Activated CD4-positive, alpha-beta memory T cell treated with anti-CD3 and anti-CD28 coated beads, Interleukin-2, amount 10 ng/mL, durations not matched to agents 7 days and 5 days (primary cell): ENCODE results near the gene SLC38A1. TPM values are rescaled to one million over a fixed set of nuclear protein-coding genes. Genes with fewer than 3 reads are reported as not detected.
"Not testable (repeated sequence)": the region's sequence is repeated elsewhere in the genome, so short reads cannot be mapped to it uniquely, and the experiment has no call there.

Source experiments
- CTCF ChIA-PET: fragments of 350-600 bp; sonication (Branson Sonifier 250); formaldehyde crosslinking; loops from one replicate; lab custom pipeline; 2021; ENCODE audit warnings: antibody characterized with exemption, inconsistent platforms; lab: Charles Lee
- POLR2A ChIA-PET: fragments of 350-600 bp; sonication (Branson Sonifier 250); formaldehyde crosslinking; loops from one replicate; lab custom pipeline; 2021; ENCODE audit warnings: antibody characterized with exemption; lab: Charles Lee
- DNase-seq: peaks from one replicate; pipeline ENCODE4 v3.0.0-alpha.2; 2020
- H3K27ac Mint-ChIP-seq: one replicate; pipeline ENCODE4 v1.8.0; 2021; ENCODE audit warnings: mild to moderate bottlenecking, mixed read lengths
- H3K27me3 Mint-ChIP-seq: one replicate; pipeline ENCODE4 v1.8.0; 2021; ENCODE audit warnings: mixed read lengths
- H3K36me3 Mint-ChIP-seq: one replicate; pipeline ENCODE4 v1.8.0; 2021; ENCODE audit warnings: low read depth, mixed read lengths
- H3K4me1 Mint-ChIP-seq: one replicate; pipeline ENCODE4 v1.8.0; 2021; ENCODE audit warnings: mixed read lengths
- H3K4me3 Mint-ChIP-seq: one replicate; pipeline ENCODE4 v1.8.0; 2021; ENCODE audit warnings: mild to moderate bottlenecking, mixed read lengths
- H3K9me3 Mint-ChIP-seq: one replicate; pipeline ENCODE4 v1.8.0; 2021; ENCODE audit warnings: mixed read lengths
- total RNA-seq, 2 experiments: library from RNA; stranded (reverse); gene quantifications; one replicate each; pipeline ENCODE4 v1.2.3, GENCODE V29; 2021

The SLC38A1 gene
- total RNA-seq, 2 experiments from 2014 or later: 209 to 214 TPM

- Mint-ChIP-seq H3K27me3 (no peaks in the 10 kb centered on the region), H3K4me1 (peaks cover 70% of the 10 kb centered on the region), H3K27ac (peak overlapping the region; percentile 73), H3K4me3 (peak overlapping the region; percentile 9), H3K9me3 (no peaks in the 10 kb centered on the region), H3K36me3 (peaks cover 91% of the 10 kb centered on the region)
- ChIA-PET CTCF (no interaction called here), POLR2A (interaction anchor here (1.0 to 7.8 kb wide), 4 partner anchors 8 to 59 kb away, joined by 3 to 44 read pairs (median 22); partner anchors contain the start of gene SLC38A1)
- peak; percentile 37 for DNase-seq
These were observed 58.6 kb downstream of the SLC38A1 start for GRCh38 chr12:46209914-46210872.

DNA sequence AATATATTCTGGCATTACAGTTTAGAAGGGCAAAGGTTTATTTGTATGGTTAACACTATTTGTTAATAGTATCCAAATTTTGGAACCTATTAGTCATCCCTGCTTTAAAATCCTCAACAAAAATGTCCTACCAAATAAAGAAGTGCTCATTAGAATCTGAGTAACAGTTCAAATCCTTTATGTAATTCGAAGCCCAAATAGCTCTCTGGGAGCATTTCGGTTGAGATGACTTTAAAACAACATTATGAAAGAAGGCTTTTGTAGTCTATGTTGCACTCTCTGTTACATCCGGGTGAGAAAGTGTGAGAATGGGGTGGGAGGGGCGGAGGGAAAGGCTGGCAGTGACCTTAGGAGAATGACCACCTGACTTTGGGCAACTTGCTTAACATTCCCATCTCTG, 59.7 kb downstream of the SLC38A1 start:
- no peak for DNase-seq
- ChIA-PET POLR2A (interaction anchor here (1.2 to 7.8 kb wide), 5 partner anchors 9 to 162 kb away, joined by 3 to 44 read pairs (median 10); partner anchors contain the start of gene SLC38A1), CTCF (no interaction called here)
- peak overlapping the region; percentile 73 for H3K27ac Mint-ChIP-seq
- H3K4me1 Mint-ChIP-seq: peaks cover 62% of the 10 kb centered on the region
- H3K9me3 Mint-ChIP-seq: no peaks in the 10 kb centered on the region
- peaks cover 93% of the 10 kb centered on the region for H3K36me3 Mint-ChIP-seq
- H3K27me3 Mint-ChIP-seq: no peaks in the 10 kb centered on the region
- H3K4me3 Mint-ChIP-seq: no peak overlapping the region

- H3K4me1 Mint-ChIP-seq: peaks cover 54% of the 10 kb centered on the region
- H3K9me3 Mint-ChIP-seq: no peaks in the 10 kb centered on the region
- no peak overlapping the region for H3K4me3 Mint-ChIP-seq
- CTCF ChIA-PET: no interaction called here
- H3K27me3 Mint-ChIP-seq: no peaks in the 10 kb centered on the region
- POLR2A ChIA-PET: interaction anchor here (1.2 to 7.8 kb wide), 5 partner anchors 10 to 163 kb away, joined by 3 to 44 read pairs (median 10); partner anchors contain the start of gene SLC38A1
- DNase-seq: no peak
- peaks cover 93% of the 10 kb centered on the region for H3K36me3 Mint-ChIP-seq
- no peak overlapping the region for H3K27ac Mint-ChIP-seq
These were observed 60.5 kb downstream of the SLC38A1 start for GRCh38 chr12:46208370-46208769.

GRCh38 chr12:46207644-46208043, 61.2 kb downstream of the SLC38A1 start:
- peak overlapping the region; percentile 22 for H3K27ac Mint-ChIP-seq
- H3K27me3 Mint-ChIP-seq: no peaks in the 10 kb centered on the region
- ChIA-PET POLR2A (interaction anchor here (1.5 to 7.8 kb wide), 3 partner anchors 11 to 59 kb away, joined by 3 to 44 read pairs (median 10); no protein-coding TSS in a partner anchor), CTCF (interaction anchor here (0.9 to 1.0 kb wide), 2 partner anchors 11 to 63 kb away, joined by 3 read pairs; no protein-coding TSS in a partner anchor)
- peaks cover 94% of the 10 kb centered on the region for H3K36me3 Mint-ChIP-seq
- peaks cover 47% of the 10 kb centered on the region for H3K4me1 Mint-ChIP-seq
- DNase-seq: no peak
- H3K9me3 Mint-ChIP-seq: no peaks in the 10 kb centered on the region
- H3K4me3 Mint-ChIP-seq: no peak overlapping the region

- Mint-ChIP-seq H3K27ac (peak overlapping the region; percentile 44), H3K9me3 (no peaks in the 10 kb centered on the region), H3K36me3 (peaks cover 95% of the 10 kb centered on the region), H3K4me1 (peaks cover 35% of the 10 kb centered on the region), H3K4me3 (no peak overlapping the region), H3K27me3 (no peaks in the 10 kb centered on the region)
- DNase-seq: no peak
- ChIA-PET POLR2A (interaction anchor here (7.8 kb wide), 1 partner anchor 12 kb away, joined by 44 read pairs; no protein-coding TSS in a partner anchor), CTCF (interaction anchor here (0.9 to 1.5 kb wide), 3 partner anchors 10 to 64 kb away, joined by 3 read pairs; no protein-coding TSS in a partner anchor)
These were observed 62.4 kb downstream of the SLC38A1 start for GRCh38 chr12:46206471-46206870.

DNA sequence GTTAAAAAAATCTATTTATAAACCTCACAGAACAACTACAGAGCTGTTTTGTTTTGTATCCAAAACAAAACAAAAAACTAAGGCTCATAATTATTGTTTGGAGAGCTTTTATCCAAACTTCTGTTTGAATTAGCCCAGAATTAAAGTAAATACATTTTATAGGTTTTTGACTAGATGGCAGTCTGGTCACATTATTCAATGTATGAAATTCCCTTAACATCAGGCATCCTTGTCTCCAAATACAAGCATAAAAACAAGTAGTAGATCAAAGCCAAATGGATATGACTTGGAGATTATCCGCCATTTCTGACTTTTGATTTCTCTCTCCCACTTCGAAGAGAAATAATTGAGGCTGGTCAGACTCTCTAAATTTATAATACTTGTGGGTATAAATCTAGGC, 63.5 kb downstream of the SLC38A1 start:
- Mint-ChIP-seq H3K4me1 (peaks cover 23% of the 10 kb centered on the region), H3K27me3 (no peaks in the 10 kb centered on the region), H3K4me3 (no peak overlapping the region), H3K9me3 (no peaks in the 10 kb centered on the region), H3K27ac (no peak overlapping the region), H3K36me3 (peaks cover 92% of the 10 kb centered on the region)
- ChIA-PET POLR2A (interaction anchor here (1.2 to 7.8 kb wide), 6 partner anchors 9 to 66 kb away, joined by 3 to 44 read pairs (median 7); partner anchors contain the start of gene SLC38A1), CTCF (interaction anchor here (1.5 to 1.9 kb wide), 3 partner anchors 9 to 778 kb away, joined by 3 to 5 read pairs (median 5); no protein-coding TSS in a partner anchor)
- no peak for DNase-seq

DNA sequence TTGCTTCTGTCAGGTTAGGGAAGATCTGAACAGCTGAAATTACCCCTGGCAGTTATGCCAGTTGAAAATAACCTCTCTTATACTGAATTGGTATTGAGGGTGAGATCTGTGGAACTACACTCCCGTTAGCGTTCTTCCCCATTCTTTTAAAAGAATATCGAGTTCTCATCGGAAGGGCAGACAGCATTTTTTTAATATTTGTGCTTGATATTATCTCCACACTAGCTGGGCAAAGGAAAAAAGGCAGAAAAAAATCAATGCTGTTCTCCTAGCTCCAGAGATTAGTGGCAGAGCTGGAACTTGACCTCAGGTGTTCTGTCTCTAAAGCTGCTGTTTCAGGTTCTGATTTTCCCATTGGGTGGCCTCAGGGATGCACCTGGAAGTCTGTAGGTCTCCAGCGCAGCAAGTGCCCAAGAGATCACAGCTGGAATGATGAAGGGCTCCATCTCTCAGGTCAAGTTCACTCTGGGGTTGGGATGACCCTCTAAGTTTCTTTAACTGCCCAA, 67.5 kb downstream of the SLC38A1 start:
- DNase-seq: no peak
- ChIA-PET CTCF (no interaction called here), POLR2A (interaction anchor here (1.4 to 3.0 kb wide), 4 partner anchors 13 to 68 kb away, joined by 3 to 15 read pairs (median 6); partner anchors contain the start of gene SLC38A1)
- peaks cover 92% of the 10 kb centered on the region for H3K36me3 Mint-ChIP-seq
- H3K4me1 Mint-ChIP-seq: peaks cover 2% of the 10 kb centered on the region
- H3K27ac Mint-ChIP-seq: no peak overlapping the region
- H3K27me3 Mint-ChIP-seq: no peaks in the 10 kb centered on the region
- H3K4me3 Mint-ChIP-seq: no peak overlapping the region
- H3K9me3 Mint-ChIP-seq: no peaks in the 10 kb centered on the region

DNA sequence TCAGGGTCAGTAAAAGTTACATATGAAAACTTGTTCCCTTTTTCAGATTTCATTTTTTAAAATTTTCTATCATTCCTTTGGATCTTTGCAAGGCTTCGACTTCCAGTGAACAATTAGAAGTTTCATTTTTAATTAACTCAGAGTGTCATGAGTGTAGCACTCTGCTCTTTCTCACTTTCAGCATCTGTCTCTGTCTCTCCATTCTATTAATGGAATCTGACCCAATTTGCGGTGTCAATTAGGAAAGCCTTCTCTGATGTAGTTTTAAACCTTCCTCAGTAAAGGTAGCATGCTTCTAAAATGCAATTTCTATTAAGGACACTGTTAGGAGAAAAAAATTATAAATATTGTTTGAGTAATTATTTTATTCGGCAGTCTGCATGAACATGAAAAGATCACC, 68.3 kb downstream of the SLC38A1 start:
- Mint-ChIP-seq H3K27ac (no peak overlapping the region), H3K9me3 (peaks cover 3% of the 10 kb centered on the region), H3K36me3 (peaks cover 92% of the 10 kb centered on the region), H3K27me3 (no peaks in the 10 kb centered on the region), H3K4me1 (no peaks in the 10 kb centered on the region), H3K4me3 (no peak overlapping the region)
- ChIA-PET POLR2A (interaction anchor here (1.4 to 3.3 kb wide), 3 partner anchors 20 to 69 kb away, joined by 3 to 15 read pairs (median 13); partner anchors contain the start of gene SLC38A1), CTCF (no interaction called here)
- DNase-seq: no peak

DNA sequence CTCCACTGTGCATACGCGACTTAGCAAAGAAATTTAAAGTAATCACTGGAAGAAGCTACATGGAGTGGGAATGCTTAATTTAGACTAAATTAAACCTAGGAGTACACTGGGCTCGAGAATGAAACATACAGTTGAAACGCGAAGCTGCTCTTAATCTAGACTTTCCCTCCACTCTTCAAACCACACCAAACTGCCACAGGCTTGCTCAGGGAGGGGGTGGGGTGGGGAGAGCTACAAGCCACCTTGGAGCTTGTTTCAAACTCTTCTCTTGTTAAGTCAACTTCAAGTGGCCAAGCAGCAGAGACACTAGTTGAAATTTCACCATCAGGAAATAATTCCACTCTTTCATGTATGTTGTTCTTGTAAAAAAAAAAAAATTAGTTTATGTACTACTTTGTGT, 69.9 kb downstream of the SLC38A1 start:
- no peaks in the 10 kb centered on the region for H3K27me3 Mint-ChIP-seq
- DNase-seq: no peak
- peaks cover 95% of the 10 kb centered on the region for H3K36me3 Mint-ChIP-seq
- CTCF ChIA-PET: no interaction called here
- no peak overlapping the region for H3K4me3 Mint-ChIP-seq
- POLR2A ChIA-PET: interaction anchor here (1.0 to 3.3 kb wide), 2 partner anchors 23 to 70 kb away, joined by 3 to 13 read pairs; partner anchors contain the start of gene SLC38A1
- H3K9me3 Mint-ChIP-seq: peaks cover 7% of the 10 kb centered on the region
- no peaks in the 10 kb centered on the region for H3K4me1 Mint-ChIP-seq
- H3K27ac Mint-ChIP-seq: peak overlapping the region; percentile 26

DNA sequence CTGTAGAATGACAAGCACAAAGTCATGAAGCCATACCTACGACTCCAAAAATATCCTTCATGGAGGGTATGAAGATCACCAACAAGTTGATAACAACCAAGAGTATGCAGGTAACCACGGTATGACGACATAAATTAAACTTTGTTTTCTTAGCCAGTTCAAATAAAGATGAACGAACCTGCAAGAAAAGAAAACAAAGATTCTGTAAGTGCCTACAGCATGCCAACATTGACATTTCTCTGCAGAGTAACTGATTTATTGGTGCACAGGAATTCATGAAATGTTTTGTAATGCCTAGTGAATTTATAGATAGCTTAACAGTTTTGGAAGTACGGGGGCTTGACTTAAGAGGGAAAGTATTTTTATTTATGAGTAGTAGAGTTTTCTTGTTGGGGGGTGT, 71.0 kb downstream of the SLC38A1 start:
- no peak overlapping the region for H3K27ac Mint-ChIP-seq
- POLR2A ChIA-PET: interaction anchor here (3.3 kb wide), 1 partner anchor 71 kb away, joined by 13 read pairs; the partner anchor contains the start of gene SLC38A1

GRCh38 chr12:46190533-46190932, 78.3 kb downstream of the SLC38A1 start:
- POLR2A ChIA-PET, H3K27me3 Mint-ChIP-seq: not testable (repeated sequence)
- H3K36me3 Mint-ChIP-seq: peaks cover 93% of the 10 kb centered on the region

More for the DNA sequence above, 71.0 kb downstream of the SLC38A1 start:
- Mint-ChIP-seq H3K27me3 (no peaks in the 10 kb centered on the region), H3K9me3 (peaks cover 16% of the 10 kb centered on the region), H3K36me3 (peaks cover 95% of the 10 kb centered on the region), H3K4me1 (peaks cover 6% of the 10 kb centered on the region), H3K4me3 (no peak overlapping the region)
- CTCF ChIA-PET: no interaction called here
- DNase-seq: no peak

DNA sequence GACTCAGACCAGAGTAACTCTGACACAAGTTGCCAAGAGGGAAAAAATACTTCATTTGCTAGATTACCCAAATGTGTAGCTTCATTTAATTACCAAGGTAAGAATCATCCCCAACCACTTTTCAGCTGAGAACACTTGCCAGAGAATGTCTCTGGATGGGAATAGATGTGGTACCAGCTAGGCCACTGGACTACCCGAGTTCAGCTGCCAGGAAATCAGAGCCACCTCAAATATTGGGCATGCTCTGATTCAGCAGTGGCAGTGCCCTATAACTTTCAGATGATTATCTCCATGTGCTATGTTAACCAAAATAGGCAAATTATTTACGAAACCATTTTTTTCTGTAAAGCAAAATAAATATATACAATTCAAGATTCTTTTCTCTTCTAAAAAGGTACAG, 80.7 kb downstream of the SLC38A1 start:
- H3K36me3 Mint-ChIP-seq: peaks cover 87% of the 10 kb centered on the region
- H3K27ac Mint-ChIP-seq: no peak overlapping the region
- ChIA-PET POLR2A (interaction anchor here (2.1 kb wide), 1 partner anchor 27 kb away, joined by 6 read pairs; no protein-coding TSS in a partner anchor), CTCF (interaction anchor here (0.7 to 1.2 kb wide), 3 partner anchors 105 to 487 kb away, joined by 3 to 6 read pairs (median 3); no protein-coding TSS in a partner anchor)
- no peaks in the 10 kb centered on the region for H3K27me3 Mint-ChIP-seq
- no peak overlapping the region for H3K4me3 Mint-ChIP-seq
- peaks cover 8% of the 10 kb centered on the region for H3K4me1 Mint-ChIP-seq
- peaks cover 4% of the 10 kb centered on the region for H3K9me3 Mint-ChIP-seq
- no peak for DNase-seq

More at GRCh38 chr12:46190533-46190932, 78.3 kb downstream of the SLC38A1 start:
- peaks cover 11% of the 10 kb centered on the region for H3K4me1 Mint-ChIP-seq
- H3K9me3 Mint-ChIP-seq: peaks cover 14% of the 10 kb centered on the region
- CTCF ChIA-PET, DNase-seq, H3K4me3 Mint-ChIP-seq, H3K27ac Mint-ChIP-seq: not testable (repeated sequence)
